ENCODE measurements around the gene PDE4B.

The PDE4B gene

DNA sequence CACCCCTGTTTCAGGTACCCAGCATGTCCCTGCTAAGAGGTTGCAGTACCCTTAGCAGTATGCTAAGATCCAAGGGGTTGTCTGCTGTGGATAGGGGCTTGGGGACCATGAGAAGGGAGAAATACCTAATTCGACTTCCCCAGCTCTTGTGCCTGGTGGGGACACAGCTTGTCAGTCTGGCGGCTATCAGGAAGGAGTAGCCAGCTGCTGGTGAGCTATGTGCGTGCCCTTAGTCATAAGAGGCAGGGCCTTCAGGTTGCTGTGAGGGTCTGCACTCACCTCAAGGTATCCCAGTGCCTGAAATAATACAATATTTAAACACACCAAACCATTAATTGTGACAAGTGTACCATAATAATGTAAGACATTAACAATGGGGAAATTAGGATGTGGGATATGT is 536.2 kb downstream of the PDE4B start:
- Histone ChIP-seq H2AFZ (no peak overlapping the region), H3K27ac (no peak overlapping the region), H3K4me1 (no peaks in the 10 kb centered on the region)

DNA sequence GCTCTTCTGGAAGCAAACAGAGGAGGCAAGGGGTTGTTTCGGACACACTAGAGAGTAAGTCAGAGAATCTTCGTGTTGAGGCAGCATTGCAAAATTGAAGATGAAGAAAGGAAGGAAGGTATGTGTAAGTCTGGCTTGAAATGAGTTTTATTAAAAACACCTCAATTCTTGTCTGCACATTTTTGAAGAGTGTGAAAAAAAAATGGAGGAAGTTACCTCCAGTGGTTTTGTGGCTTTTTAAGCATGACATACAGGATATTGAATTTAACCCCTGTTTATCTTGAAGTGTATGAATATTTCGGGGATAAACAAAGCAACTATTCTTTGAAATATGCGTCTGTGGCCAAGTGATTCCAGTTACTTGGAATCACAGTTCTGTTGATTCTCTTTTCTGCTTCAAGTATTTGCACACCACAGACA is 538.0 kb downstream of the PDE4B start:
- Histone ChIP-seq H3K36me3 (ENCODE audit: control insufficient read depth, insufficient read depth, low read length) (no peaks in the 10 kb centered on the region), H3K4me2 (ENCODE audit: low read length) (no peak overlapping the region), H3K9ac (no peak overlapping the region), H3K4me3 (ENCODE audit: low read depth, low read length) (no peak overlapping the region), H3K9me3 (ENCODE audit: control insufficient read depth, low read length) (no peaks in the 10 kb centered on the region), H2AFZ (no peak overlapping the region), H3K27me3 (ENCODE audit: control insufficient read depth, insufficient read depth, low read length) (no peaks in the 10 kb centered on the region), H3K27ac (peak overlapping the region; percentile 2), H3K4me1 (no peaks in the 10 kb centered on the region), H3K79me2 (no peaks in the 10 kb centered on the region)
- TF ChIP-seq, protein P1, sequence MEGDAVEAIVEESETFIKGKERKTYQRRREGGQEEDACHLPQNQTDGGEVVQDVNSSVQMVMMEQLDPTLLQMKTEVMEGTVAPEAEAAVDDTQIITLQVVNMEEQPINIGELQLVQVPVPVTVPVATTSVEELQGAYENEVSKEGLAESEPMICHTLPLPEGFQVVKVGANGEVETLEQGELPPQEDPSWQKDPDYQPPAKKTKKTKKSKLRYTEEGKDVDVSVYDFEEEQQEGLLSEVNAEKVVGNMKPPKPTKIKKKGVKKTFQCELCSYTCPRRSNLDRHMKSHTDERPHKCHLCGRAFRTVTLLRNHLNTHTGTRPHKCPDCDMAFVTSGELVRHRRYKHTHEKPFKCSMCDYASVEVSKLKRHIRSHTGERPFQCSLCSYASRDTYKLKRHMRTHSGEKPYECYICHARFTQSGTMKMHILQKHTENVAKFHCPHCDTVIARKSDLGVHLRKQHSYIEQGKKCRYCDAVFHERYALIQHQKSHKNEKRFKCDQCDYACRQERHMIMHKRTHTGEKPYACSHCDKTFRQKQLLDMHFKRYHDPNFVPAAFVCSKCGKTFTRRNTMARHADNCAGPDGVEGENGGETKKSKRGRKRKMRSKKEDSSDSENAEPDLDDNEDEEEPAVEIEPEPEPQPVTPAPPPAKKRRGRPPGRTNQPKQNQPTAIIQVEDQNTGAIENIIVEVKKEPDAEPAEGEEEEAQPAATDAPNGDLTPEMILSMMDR (IDR thresholded peaks at IDR 0.05) = no peak

More for the DNA sequence above, 536.2 kb downstream of the PDE4B start:
- Histone ChIP-seq H3K9ac (no peak overlapping the region), H3K36me3 (ENCODE audit: control insufficient read depth, insufficient read depth, low read length) (no peaks in the 10 kb centered on the region), H3K79me2 (no peaks in the 10 kb centered on the region), H3K9me3 (ENCODE audit: control insufficient read depth, low read length) (no peaks in the 10 kb centered on the region), H3K4me2 (ENCODE audit: low read length) (no peak overlapping the region), H3K4me3 (ENCODE audit: low read depth, low read length) (no peak overlapping the region), H3K27me3 (ENCODE audit: control insufficient read depth, insufficient read depth, low read length) (no peaks in the 10 kb centered on the region)
- TF ChIP-seq, protein P1 (IDR thresholded peaks at IDR 0.05) = no peak

DNA sequence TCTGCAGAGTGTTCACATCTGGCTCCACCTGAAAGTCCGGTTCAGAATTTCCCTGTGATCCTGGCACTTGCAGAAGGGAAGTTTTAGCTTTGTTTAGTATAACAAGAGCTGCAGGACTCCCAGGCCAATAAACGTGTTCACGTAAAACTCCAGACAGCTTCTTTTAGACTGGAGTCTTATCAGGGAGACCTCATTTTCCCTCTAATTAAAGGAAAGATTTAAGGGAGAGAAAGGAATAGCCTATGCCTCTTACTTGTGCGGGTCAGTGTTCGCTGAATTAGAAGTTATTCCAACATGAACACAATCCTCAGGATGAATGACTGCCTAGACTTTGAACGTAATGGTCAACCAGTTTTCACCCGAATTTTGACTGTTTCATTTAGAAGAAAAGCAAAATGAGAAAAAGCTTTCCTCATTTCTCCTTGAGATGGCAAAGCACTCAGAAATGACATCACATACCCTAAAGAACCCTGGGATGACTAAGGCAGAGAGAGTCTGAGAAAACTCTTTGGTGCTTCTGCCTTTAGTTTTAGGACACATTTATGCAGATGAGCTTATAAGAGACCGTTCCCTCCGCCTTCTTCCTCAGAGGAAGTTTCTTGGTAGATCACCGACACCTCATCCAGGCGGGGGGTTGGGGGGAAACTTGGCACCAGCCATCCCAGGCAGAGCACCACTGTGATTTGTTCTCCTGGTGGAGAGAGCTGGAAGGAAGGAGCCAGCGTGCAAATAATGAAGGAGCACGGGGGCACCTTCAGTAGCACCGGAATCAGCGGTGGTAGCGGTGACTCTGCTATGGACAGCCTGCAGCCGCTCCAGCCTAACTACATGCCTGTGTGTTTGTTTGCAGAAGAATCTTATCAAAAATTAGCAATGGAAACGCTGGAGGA is 539.2 kb downstream of the PDE4B start:
- Histone ChIP-seq H3K4me3 (ENCODE audit: low read depth, low read length) (peak overlapping the region; percentile 50), H3K4me1 (no peaks in the 10 kb centered on the region), H3K27ac (peak overlapping the region; percentile 73), H3K9me3 (ENCODE audit: control insufficient read depth, low read length) (no peaks in the 10 kb centered on the region), H3K27me3 (ENCODE audit: control insufficient read depth, insufficient read depth, low read length) (no peaks in the 10 kb centered on the region), H2AFZ (peak overlapping the region; percentile 48), H3K9ac (no peak overlapping the region), H3K79me2 (no peaks in the 10 kb centered on the region), H3K4me2 (ENCODE audit: low read length) (peak overlapping the region; percentile 76), H3K36me3 (ENCODE audit: control insufficient read depth, insufficient read depth, low read length) (no peaks in the 10 kb centered on the region)
- TF ChIP-seq, protein P1 (IDR thresholded peaks at IDR 0.05) = no peak

DNA sequence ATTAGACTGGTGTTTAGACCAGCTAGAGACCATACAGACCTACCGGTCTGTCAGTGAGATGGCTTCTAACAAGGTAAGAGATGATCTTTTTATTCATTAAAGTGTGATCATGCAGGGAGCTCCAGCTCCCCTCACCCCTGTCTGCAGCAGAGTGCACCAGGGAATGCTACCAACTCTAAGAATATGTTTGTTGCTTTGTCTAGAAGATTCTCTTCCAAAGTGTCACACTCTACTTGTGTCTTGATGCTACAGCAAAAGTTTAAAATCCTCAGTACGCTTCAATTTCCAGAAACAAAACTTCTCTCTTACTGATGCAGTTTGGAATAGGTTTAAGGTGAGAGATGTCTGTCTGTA is 539.8 kb downstream of the PDE4B start:
- TF ChIP-seq, protein P1 (IDR thresholded peaks at IDR 0.05) = no peak
- H3K9me3 ChIP-seq (ENCODE audit: control insufficient read depth, low read length) = no peaks in the 10 kb centered on the region
- no peaks in the 10 kb centered on the region for H3K36me3 ChIP-seq (ENCODE audit: control insufficient read depth, insufficient read depth, low read length)
- no peak overlapping the region for H3K9ac ChIP-seq
- peak overlapping the region; percentile 48 for H2AFZ ChIP-seq
- H3K4me3 ChIP-seq (ENCODE audit: low read depth, low read length) = peak overlapping the region; percentile 50
- no peaks in the 10 kb centered on the region for H3K79me2 ChIP-seq
- H3K27ac ChIP-seq = peak overlapping the region; percentile 73
- no peaks in the 10 kb centered on the region for H3K27me3 ChIP-seq (ENCODE audit: control insufficient read depth, insufficient read depth, low read length)
- no peaks in the 10 kb centered on the region for H3K4me1 ChIP-seq
- peak overlapping the region; percentile 76 for H3K4me2 ChIP-seq (ENCODE audit: low read length)

Measured in parathyroid adenoma (tissue), 2 donors.